GM18868 (cell line): Measurements from ENCODE around the gene BCL11B.
"Not testable (repeated sequence)": the region's sequence is repeated elsewhere in the genome, so short reads cannot be mapped to it uniquely, and the experiment has no call there.

Experiments
- ATAC-seq: cut with Tn5 transposase; IDR thresholded peaks from one replicate; pipeline ENCODE4 v1.9.1; 2021; ENCODE audit warnings: mild to moderate bottlenecking, moderate library complexity; ENCODE audit not compliant: unreplicated experiment

The BCL11B gene

GRCh38 chr14:99242238-99242637 is 29.8 kb downstream of the BCL11B start:
- no peak for ATAC-seq

- ATAC-seq: no peak
These were observed 30.5 kb downstream of the BCL11B start for GRCh38 chr14:99241325-99242010.

DNA sequence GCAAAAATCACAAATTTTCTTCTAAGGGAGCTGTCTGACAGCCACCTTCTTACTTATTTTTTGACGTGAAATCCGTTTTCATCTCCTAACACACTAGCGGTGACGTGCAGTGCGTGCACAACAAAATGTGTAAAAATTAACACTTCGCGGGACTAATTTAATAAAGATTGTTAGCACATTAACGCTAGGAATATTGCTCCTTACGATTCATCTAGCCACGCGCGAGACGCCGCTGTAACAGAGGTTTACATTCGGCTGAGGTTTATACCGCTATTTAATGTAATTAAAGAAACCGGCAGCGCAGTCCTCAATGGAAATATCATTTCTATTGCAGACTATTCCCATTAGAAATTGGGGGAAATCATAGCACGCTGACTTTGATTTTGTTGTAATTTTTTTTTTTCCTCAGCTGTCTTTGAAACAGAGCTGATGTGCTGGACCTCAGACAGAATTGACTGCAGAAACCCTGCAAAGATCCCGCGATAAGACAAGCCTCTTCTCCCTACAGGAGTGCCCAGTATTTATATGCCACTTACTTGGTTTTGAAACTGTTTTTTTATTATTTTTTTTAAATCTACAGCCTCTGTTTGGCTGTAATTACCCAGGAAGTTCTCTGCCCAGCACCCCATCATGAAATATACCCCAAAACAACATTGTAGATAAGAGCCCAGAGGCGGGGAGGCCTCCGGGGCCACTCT is 31.2 kb downstream of the BCL11B start:
- no peak for ATAC-seq

GRCh38 chr14:99239661-99240092 is 32.3 kb downstream of the BCL11B start:
- no peak for ATAC-seq

GRCh38 chr14:99238216-99238615 is 33.8 kb downstream of the BCL11B start:
- no peak for ATAC-seq

- ATAC-seq: no peak
These were observed 34.7 kb downstream of the BCL11B start for GRCh38 chr14:99237288-99237687.

DNA sequence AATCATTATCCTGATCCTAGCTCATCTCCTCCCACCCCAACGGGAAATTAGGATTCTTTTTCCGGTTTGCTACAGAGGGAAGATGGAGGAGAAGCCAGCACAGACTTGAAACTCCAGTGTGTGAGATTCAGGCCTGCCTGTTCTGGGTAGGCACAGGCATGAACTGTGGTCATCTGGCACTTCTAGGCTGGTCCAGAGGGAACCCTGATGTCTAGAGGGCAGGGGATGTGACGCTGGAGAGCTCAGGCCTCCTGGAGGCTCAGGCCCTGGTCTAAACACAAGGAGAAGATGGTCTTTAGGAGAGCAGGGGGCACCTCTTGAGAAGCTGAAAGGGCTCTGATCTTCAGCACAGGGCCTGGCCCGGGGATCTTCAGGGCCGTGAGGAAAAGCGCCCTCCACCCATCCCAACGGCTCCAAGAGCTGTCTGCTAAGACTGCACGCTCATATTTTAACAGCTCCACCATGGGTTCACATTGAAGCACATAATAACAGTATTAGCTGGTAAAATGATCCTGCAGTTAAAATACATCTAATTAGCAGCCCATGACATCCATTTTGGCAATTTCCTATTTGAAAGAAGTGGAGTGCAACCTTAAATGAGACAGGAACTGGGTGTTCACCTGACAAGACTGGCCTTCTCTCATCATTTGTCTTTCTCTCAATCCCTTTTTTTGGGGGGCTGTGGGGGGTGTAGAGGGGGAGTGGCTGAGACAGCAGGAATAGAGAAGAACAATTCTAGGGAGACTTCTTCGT is 35.4 kb downstream of the BCL11B start:
- no peak for ATAC-seq

- no peak for ATAC-seq
These were observed 36.2 kb downstream of the BCL11B start for GRCh38 chr14:99235582-99236320.

GRCh38 chr14:99234961-99235571 is 36.9 kb downstream of the BCL11B start:
- ATAC-seq: no peak

- no peak for ATAC-seq
These were observed 37.6 kb downstream of the BCL11B start for GRCh38 chr14:99234355-99234754.

- ATAC-seq: no peak
These were observed 38.6 kb downstream of the BCL11B start for GRCh38 chr14:99233222-99234035.

GRCh38 chr14:99232714-99233214 is 39.2 kb downstream of the BCL11B start:
- no peak for ATAC-seq

DNA sequence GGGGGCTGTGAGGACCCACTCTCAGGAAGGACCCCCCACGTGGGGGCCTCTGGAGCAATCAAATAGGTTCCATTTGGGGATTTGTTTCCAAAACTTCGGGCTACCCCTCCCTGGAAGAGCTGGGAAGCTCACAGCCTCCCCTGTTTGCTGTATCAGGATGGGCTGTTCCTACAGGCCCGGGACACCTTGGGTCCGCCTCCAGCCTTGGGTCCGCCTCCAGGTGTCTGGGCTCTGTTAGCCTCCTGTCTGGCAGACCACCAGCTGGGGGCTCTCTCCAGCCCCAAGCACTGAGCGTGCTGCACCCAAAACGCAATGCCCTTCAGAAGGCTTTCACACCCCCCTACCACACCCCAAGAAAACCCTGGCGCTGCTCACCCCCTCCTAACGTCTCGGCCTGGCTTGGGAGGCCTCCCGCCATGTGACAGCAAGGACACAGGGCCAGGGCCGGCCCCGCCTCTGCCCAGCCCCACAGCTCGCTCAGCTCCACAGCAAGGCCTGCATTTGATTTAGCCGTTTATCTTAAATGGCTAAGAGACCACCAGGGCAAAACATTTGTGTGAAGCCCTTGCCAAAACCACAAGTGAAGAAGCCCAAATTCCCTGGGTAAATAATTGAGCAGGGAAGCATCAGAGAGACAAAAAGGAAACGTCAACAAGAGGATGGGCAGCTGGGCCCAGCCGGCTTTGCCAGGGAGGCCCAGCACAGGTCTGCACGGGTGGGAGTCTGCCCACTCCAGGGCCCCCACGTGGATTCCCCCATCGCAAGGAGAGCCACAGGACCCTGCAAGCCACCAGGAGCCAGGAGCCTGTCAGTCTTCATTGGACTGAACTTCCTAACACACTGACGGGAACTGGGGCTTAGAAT is 39.9 kb downstream of the BCL11B start:
- no peak for ATAC-seq

DNA sequence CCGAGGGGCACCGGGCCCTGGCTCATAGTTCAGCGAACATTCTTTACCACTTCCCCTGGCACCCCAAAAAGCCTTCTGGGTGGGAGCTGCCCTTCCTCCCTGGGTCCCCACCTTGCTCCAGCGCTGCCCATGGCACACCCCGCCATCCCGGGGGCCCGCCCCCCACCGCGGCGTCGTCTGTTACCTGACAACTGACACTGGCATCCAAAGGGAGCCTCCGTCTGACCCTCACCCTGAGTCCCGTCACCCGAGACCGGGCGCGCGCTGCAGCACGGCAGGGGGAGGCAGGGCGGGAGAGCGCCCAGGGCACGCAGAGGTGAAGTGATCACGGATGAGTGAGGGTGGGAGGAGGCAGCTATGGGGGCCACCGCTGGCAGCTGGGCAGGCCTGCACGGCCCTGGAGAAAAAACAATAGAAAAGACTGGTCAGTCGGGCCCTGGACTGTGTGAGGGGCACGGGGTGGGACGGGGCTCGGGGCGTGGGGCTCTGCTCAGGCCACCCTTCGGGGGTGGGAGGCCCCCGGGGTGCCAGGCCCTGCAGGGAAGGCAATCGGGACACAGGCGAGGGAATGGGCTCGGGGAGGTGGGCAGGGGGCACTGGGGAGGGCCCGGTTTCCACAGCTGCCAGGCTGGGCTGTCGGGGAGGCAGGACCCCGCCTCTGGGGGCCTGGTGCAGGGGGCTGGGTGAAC is 40.7 kb downstream of the BCL11B start:
- ATAC-seq: no peak

DNA sequence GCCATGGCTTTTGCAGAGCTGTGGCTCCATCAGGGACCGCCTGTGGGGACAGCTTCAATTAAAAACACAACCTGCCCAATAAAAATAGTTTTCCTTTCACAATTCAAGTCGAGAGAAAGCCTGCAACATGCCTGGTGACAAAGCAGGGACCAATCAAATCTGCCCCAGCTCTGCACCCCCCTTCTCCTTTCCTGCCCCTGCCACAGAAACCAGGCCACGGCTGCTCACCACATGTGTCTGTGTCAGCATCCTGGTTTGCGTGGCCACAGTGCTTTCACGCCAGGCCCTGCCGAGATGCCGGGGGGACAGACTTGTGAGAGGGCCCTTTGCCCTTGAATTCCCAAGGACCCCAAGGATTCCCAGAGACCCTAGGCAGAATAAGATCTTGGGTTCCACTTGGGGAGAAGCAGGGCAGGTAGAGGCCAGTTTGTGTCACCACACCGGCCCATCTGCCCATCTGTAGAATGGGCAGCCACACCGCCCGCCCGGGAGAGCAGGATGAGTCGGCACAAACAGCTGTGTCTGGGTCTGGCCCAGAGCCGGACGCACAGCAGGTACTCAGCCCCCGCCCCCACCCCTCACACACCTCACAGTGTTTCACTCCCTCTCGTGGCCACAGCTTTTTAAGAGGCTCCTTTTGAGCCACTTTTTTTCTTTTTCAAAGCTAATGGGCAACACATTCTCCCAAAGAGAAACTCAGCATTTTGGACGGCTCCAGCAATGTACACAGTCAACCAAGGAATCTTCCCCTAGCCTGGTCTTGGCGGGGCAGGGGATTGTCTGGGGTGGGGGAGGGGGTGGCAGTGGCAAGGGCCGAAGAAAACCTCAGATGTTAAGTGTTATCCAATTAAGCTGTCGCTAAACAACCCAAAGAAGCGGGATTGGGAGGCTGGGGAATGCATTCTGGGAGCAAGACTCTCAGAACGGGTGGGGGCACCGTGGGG is 41.5 kb downstream of the BCL11B start:
- ATAC-seq: no peak

DNA sequence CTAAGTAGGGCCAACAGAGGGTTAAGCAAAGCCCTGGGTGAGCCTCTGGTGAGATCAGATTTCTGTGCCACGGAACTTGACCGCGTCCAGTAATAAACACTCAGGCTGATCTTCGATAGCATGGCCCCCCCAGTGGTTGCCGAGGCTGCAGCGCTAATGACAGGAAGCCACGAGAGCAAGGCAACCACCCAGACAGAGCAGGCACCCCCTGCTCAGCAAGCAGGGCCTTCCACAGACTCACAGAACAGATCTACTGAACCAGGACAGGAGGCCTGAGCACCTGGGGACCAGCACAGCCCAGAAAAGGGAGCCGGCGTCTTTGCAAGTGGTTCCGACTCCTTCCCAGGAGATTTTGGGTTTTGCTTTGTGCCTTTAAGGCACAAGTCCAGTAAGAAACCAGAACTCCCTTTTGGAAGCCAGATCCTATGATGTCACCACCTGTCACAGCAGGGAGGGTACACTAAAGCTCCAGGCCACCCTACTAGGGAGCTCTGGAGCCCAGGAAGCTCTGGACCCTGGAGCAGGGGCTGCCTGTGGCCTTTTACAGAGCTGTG is 42.3 kb downstream of the BCL11B start:
- ATAC-seq: no peak

GRCh38 chr14:99228760-99229159 is 43.2 kb downstream of the BCL11B start:
- not testable (repeated sequence) for ATAC-seq
